IMR-90 (cell line): ENCODE results near the gene CCSER1. TPM values are rescaled to one million over a fixed set of nuclear protein-coding genes. Genes with fewer than 3 reads are reported as not detected.

Experiments
- ATAC-seq: fragments of 200-7000 bp; cut with Tn5 transposase; 2 replicates; pipeline ENCODE4 v1.9.1; 2020; ENCODE audit warnings: low read depth, mild to moderate bottlenecking, moderate library complexity
- BruUV-seq: library from RNA; stranded (reverse); fragments of 400-500 nt; replicated peaks from 2 replicates; lab custom pipeline; 2021; lab: Mats Ljungman, UMichigan
- CTCF ChIA-PET: fragments of 300-600 bp; formaldehyde crosslinking; extraction: SDS; loops from one replicate; lab custom pipeline; 2021; ENCODE audit warnings: antibody characterized with exemption; lab: Yijun Ruan, JAX
- POLR2A ChIA-PET: fragments of 300-600 bp; sonication (Branson Sonifier 250); formaldehyde crosslinking; loops from one replicate; lab custom pipeline; 2022; ENCODE audit warnings: antibody characterized with exemption; ENCODE audit not compliant: unreplicated experiment; lab: Charles Lee
- DNase-seq: peaks from one replicate; pipeline ENCODE4 v3.0.0; 2013
- H2AFZ ChIP-seq: replicated peaks from 2 replicates; pipeline ENCODE3; 2013; ENCODE audit warnings: low read length, mild to moderate bottlenecking; ENCODE audit not compliant: poor library complexity
- H2AK5ac ChIP-seq: 2 replicates; pipeline ENCODE4 v1.6.1; 2013; ENCODE audit warnings: low read depth, low read length, inconsistent platforms
- H2AK9ac ChIP-seq: replicated peaks from 2 replicates; pipeline ENCODE3; 2013; ENCODE audit warnings: mild to moderate bottlenecking, low read depth, low read length, moderate library complexity; ENCODE audit not compliant: poor library complexity
- H2BK120ac ChIP-seq: 2 replicates; pipeline ENCODE4 v1.6.1; 2013; ENCODE audit warnings: low read depth, low read length, inconsistent platforms
- H2BK15ac ChIP-seq: 3 replicates; pipeline ENCODE4 v1.6.1; 2013; ENCODE audit warnings: low read depth, low read length, inconsistent platforms
- H2BK20ac ChIP-seq: 2 replicates; pipeline ENCODE4 v1.6.1; 2013; ENCODE audit warnings: low read depth, mild to moderate bottlenecking, inconsistent platforms, low read length, moderate library complexity
- H2BK5ac ChIP-seq: 2 replicates; pipeline ENCODE4 v1.6.1; 2013; ENCODE audit warnings: mild to moderate bottlenecking, low read depth, low read length, inconsistent platforms; ENCODE audit not compliant: poor library complexity, severe bottlenecking
- H3K14ac ChIP-seq: replicated peaks from 2 replicates; pipeline ENCODE4 v1.6.1; 2013; ENCODE audit warnings: low read depth, low read length, inconsistent platforms
- H3K18ac ChIP-seq: 2 replicates; pipeline ENCODE4 v1.6.1; 2013; ENCODE audit warnings: low read depth, low read length, control low read depth
- H3K23ac ChIP-seq: 2 replicates; pipeline ENCODE4 v1.6.1; 2013; ENCODE audit warnings: low read depth, low read length, inconsistent platforms
- H3K27ac ChIP-seq: 2 replicates; pipeline ENCODE4 v1.5.1; 2013; ENCODE audit warnings: mild to moderate bottlenecking, control low read depth, low read length; ENCODE audit not compliant: insufficient read depth
- H3K27me3 ChIP-seq: 2 replicates; pipeline ENCODE4 v1.6.1; 2013; ENCODE audit warnings: low read length; ENCODE audit not compliant: control insufficient read depth, insufficient read depth
- H3K36me3 ChIP-seq: 2 replicates; pipeline ENCODE4 v1.6.1; 2013; ENCODE audit warnings: low read length, mixed read lengths; ENCODE audit not compliant: control insufficient read depth, insufficient read depth
- H3K4ac ChIP-seq: 2 replicates; pipeline ENCODE4 v1.6.1; 2013; ENCODE audit warnings: low read depth, low read length, inconsistent platforms
- H3K4me1 ChIP-seq: 2 replicates; pipeline ENCODE4 v1.6.1; 2013; ENCODE audit warnings: low read length, mixed read lengths; ENCODE audit not compliant: control insufficient read depth, insufficient read depth
- H3K4me2 ChIP-seq: 2 replicates; pipeline ENCODE4 v1.6.1; 2013; ENCODE audit warnings: low read depth, mild to moderate bottlenecking, control low read depth, low read length, moderate library complexity
- H3K4me3 ChIP-seq: 2 replicates; pipeline ENCODE4 v1.5.1; 2013; ENCODE audit warnings: low read depth, mild to moderate bottlenecking, control low read depth, low read length, moderate library complexity; ENCODE audit not compliant: insufficient read depth
- H3K56ac ChIP-seq: 2 replicates; pipeline ENCODE4 v1.6.1; 2013; ENCODE audit warnings: low read length, inconsistent platforms; ENCODE audit not compliant: insufficient read depth; ENCODE audit errors: extremely low read depth
- H3K79me1 ChIP-seq, 2 experiments: 2 replicates each; pipeline ENCODE4 v1.6.1; 2013; ENCODE audit warnings: low read length in 2 of 2, inconsistent platforms in 1 of 2, low read depth in 1 of 2
- H3K9ac ChIP-seq: 2 replicates; pipeline ENCODE4 v1.6.1; 2013; ENCODE audit warnings: low read depth, low read length, control low read depth
- H3K9me1 ChIP-seq: 2 replicates; pipeline ENCODE4 v1.6.1; 2013; ENCODE audit warnings: low read length, inconsistent platforms; ENCODE audit not compliant: insufficient read depth
- H3K9me3 ChIP-seq: 2 replicates; pipeline ENCODE4 v1.6.1; 2013; ENCODE audit warnings: low read length; ENCODE audit not compliant: control insufficient read depth, insufficient read depth
- H4K20me1 ChIP-seq: 2 replicates; pipeline ENCODE4 v1.6.1; 2013; ENCODE audit warnings: low read length, inconsistent platforms; ENCODE audit not compliant: insufficient read depth
- H4K5ac ChIP-seq: 2 replicates; pipeline ENCODE4 v1.6.1; 2013; ENCODE audit warnings: mild to moderate bottlenecking, low read depth, low read length, control low read depth
- H4K8ac ChIP-seq, 2 experiments: 2 replicates each; pipeline ENCODE4 v1.6.1; 2013; ENCODE audit warnings: low read depth in 2 of 2, low read length in 2 of 2, control low read depth in 1 of 2, inconsistent platforms in 1 of 2
- H4K91ac ChIP-seq: 2 replicates; pipeline ENCODE4 v1.6.1; 2013; ENCODE audit warnings: low read depth, low read length, inconsistent platforms; ENCODE audit not compliant: insufficient read depth
- BHLHE40 ChIP-seq: fragments of 150-350 bp; IDR thresholded peaks from 2 replicates; pipeline ENCODE4 v1.6.1; 2016; ENCODE audit warnings: mild to moderate bottlenecking, low read depth, low read length
- CEBPB ChIP-seq: IDR thresholded peaks from 2 replicates; pipeline ENCODE4 v1.6.1; 2012; ENCODE audit warnings: low read depth, low read length, improper control_type of control experiment
- CHD1 ChIP-seq: IDR thresholded peaks from 2 replicates; pipeline ENCODE4 v1.6.1; 2012; ENCODE audit warnings: low read depth, low read length, improper control_type of control experiment
- CTCF ChIP-seq: conservative IDR thresholded peaks from 2 replicates; pipeline ENCODE4 v1.5.1; 2012; ENCODE audit warnings: mild to moderate bottlenecking, low read depth, low read length, improper control_type of control experiment
- FOS ChIP-seq: fragments of 150-350 bp; IDR thresholded peaks from 2 replicates; pipeline ENCODE4 v1.6.1; 2016; ENCODE audit warnings: low read depth, low read length
- MAFK ChIP-seq: IDR thresholded peaks from 2 replicates; pipeline ENCODE4 v1.6.1; 2012; ENCODE audit warnings: low read depth, low read length, improper control_type of control experiment
- MAZ ChIP-seq: IDR thresholded peaks from 2 replicates; pipeline ENCODE4 v1.6.1; 2012; ENCODE audit warnings: low read depth, mild to moderate bottlenecking, low read length, improper control_type of control experiment, moderate library complexity, borderline replicate concordance
- NFE2L2 ChIP-seq: fragments of 150-350 bp; IDR thresholded peaks from 2 replicates; pipeline ENCODE4 v1.6.1; 2016; ENCODE audit warnings: low read depth, mild to moderate bottlenecking, low read length
- POLR2A ChIP-seq: IDR thresholded peaks from 2 replicates; pipeline ENCODE4 v1.6.1; 2012; ENCODE audit warnings: mild to moderate bottlenecking, low read depth, low read length
- RAD21 ChIP-seq: IDR thresholded peaks from 2 replicates; pipeline ENCODE4 v1.6.1; 2012; ENCODE audit warnings: low read length, improper control_type of control experiment
- SMC3 ChIP-seq: fragments of 150-350 bp; IDR thresholded peaks from 2 replicates; pipeline ENCODE4 v1.6.1; 2016; ENCODE audit warnings: low read depth, mild to moderate bottlenecking, antibody characterized with exemption, low read length, moderate library complexity
- USF2 ChIP-seq: fragments of 150-350 bp; IDR thresholded peaks from 2 replicates; pipeline ENCODE4 v1.6.1; 2017; ENCODE audit warnings: mild to moderate bottlenecking, antibody characterized with exemption, low read length, low read depth
- WGBS, 2 experiments: methylation state at CpG; one replicate each; pipeline versions ENCODE4 v1.1.5 to v1.1.7; 2013; ENCODE audit warnings: missing lambda C conversion rate in 2 of 2; ENCODE audit not compliant: insufficient read length in 1 of 2; ENCODE audit errors: extremely low coverage in 2 of 2; 5-methylcytosine and 5-hydroxymethylcytosine counted together
- dilution Hi-C: fragments of 300-500 bp; cut with HindIII; formaldehyde crosslinking; loops from one replicate; pipeline ENCODE4 v1.14.3; 2018; ENCODE audit warnings: low sequenced_read_pairs; ENCODE audit not compliant: unreplicated experiment
- in situ Hi-C: fragments of 300-500 bp; cut with MboI; formaldehyde crosslinking; loops from 3 replicates; pipeline ENCODE4 v1.14.3; 2019; ENCODE audit warnings: low sequenced_read_pairs, inconsistent platforms, mixed read lengths
- intact Hi-C: fragments of 100-400 bp; cut with micrococcal nuclease; formaldehyde crosslinking; loops from 2 replicates; pipeline ENCODE4 v1.10.0; 2022
- polyA plus RNA-seq, 3 experiments: library from polyadenylated mRNA; depleted of rRNA; stranded (reverse); fragments of >200 nt; gene quantifications; 2 replicates each; pipeline ENCODE4 v1.2.3, GENCODE V29; 2012; ENCODE audit warnings: low replicate concordance in 1 of 3
- total RNA-seq: library from RNA; depleted of rRNA; stranded (reverse); fragments of >200 nt; gene quantifications from 2 replicates; pipeline ENCODE4 v1.2.3, GENCODE V29; 2012

The CCSER1 gene
- total and polyA plus RNA-seq, 2 of the 4 experiments (the other 2 are of a cell fraction) = not detected

GRCh38 chr4:90689739-90690138, 562.5 kb downstream of the CCSER1 start:
- Histone ChIP-seq H3K27me3 (no peaks in the 10 kb centered on the region), H2AFZ (no peak overlapping the region), H2BK5ac (no peak overlapping the region), H4K8ac (no peak overlapping the region), H2AK5ac (no peak overlapping the region), H3K14ac (no peak overlapping the region), H3K23ac (no peak overlapping the region), H2BK20ac (no peak overlapping the region), H3K9me1 (no peaks in the 10 kb centered on the region), H3K4ac (no peak overlapping the region), H3K18ac (no peak overlapping the region), H3K4me3 (no peak overlapping the region), H3K4me1 (no peaks in the 10 kb centered on the region), H4K91ac (no peak overlapping the region), H4K20me1 (no peaks in the 10 kb centered on the region), H2BK120ac (no peak overlapping the region), H3K79me1 (no peaks in the 10 kb centered on the region), H3K9me3 (no peaks in the 10 kb centered on the region), H3K27ac (no peak overlapping the region), H3K36me3 (no peaks in the 10 kb centered on the region), H2AK9ac (no peak overlapping the region), H4K5ac (no peak overlapping the region), H2BK15ac (no peak overlapping the region), H3K4me2 (no peak overlapping the region), H3K56ac (no peak overlapping the region), H3K9ac (no peak overlapping the region)
- WGBS, 2 experiments = 0% methylated on average over 1 of the region's 1 CpG; no CpG with 5 or more reads in 1 of the 2 experiments
- ChIA-PET POLR2A (no interaction called here), CTCF (no interaction called here)
- BruUV-seq = no TSS peak
- TF ChIP-seq MAZ (no peak), NFE2L2 (no peak), CEBPB (no peak), USF2 (no peak), SMC3 (no peak), MAFK (no peak), BHLHE40 (no peak), CTCF (no peak), CHD1 (no peak), POLR2A (no peak), RAD21 (no peak), FOS (no peak)
- in situ Hi-C loops = no loop called here
- dilution Hi-C loops = no loop called here
- DNase-seq (no peak), ATAC-seq (no peak)
- intact Hi-C loops = no loop called here
